Epidermal melanocyte (primary cell): ENCODE data around the gene SNORC.
"Not testable (repeated sequence)": the region's sequence is repeated elsewhere in the genome, so short reads cannot be mapped to it uniquely, and the experiment has no call there.

Source experiments
- DNase-seq: peaks from one replicate; pipeline ENCODE4 v3.0.0; 2011; ENCODE audit warnings: low spot score; ENCODE audit not compliant: insufficient read length

The SNORC gene

DNA sequence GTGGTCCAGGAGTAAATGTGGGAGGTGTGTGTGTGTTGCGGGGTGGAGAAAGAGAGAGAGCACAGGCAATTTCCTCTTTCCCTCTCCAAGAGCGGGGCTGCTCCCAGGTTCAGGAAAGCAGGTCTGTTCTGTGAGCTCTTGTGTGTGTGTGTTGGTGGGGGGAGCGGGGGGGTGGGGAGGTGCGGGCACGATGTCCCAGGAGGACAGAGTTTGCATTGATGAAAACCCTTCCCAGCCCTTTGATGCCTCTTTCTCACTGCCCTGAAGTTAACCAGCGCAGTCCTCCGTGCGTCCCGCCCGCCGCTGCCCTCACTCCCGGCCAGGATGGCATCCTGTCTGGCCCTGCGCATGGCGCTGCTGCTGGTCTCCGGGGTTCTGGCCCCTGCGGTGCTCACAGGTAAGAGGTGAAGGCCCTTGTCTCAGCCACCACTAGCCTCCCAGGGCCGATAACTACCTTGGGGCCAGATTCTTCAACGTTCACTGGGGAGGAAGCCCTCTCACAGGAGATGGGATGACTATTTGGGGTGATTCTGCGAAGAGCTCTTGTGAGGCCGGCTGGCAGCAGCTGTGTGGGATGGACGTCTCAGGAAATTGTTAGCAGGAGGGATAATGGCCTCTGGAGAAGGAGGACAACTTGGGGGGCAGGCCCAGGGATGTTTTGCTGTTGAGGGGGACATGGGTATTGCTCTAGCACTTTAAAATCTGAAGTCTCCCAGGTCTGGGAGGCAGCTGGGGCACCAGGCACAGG is at the start of gene SNORC:
SNORC (plus strand) TSS at position 247 of the 748 bp plus-strand sequence; CDS start at position 325, 78 bp downstream.
- DNase-seq: no peak

DNA sequence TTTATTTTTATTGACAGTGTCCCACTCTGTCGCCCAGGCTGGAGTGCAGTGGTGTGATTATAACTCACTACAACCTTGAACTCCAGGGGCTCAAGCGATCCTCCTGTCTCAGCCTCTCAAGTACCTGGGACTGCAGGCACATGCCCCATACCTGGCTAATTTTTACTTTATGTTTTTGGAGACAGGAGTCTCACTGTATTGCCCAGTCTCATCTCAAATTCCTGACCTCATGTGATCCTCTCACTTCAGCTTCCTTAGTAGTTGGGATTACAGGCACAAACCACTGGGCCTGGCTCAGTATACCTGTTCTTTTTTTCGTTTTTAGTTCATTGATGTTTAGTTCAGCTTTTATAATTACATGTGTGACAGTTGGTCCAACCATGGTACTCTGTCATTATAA is 40.1 kb upstream of the SNORC start:
- DNase-seq: no peak

DNA sequence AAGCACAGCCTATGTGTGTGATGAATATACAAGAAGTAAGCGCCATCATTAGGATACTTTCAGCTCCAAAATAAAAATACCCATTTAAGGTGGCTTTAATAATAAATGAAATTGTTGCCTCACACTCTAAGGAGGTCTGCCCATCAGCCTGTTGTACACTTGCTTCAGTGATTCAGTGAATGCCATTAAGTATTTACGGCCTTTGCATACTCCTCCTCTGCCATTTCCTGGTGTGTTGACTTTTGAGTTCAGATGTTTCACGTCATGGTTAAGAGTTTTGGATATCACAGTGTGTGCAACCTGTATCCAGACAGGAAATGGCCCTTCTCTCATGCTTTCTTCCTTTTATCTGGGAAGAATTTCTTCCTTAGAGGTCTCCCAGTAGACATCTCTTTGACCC is 38.6 kb upstream of the SNORC start:
- no peak for DNase-seq

DNA sequence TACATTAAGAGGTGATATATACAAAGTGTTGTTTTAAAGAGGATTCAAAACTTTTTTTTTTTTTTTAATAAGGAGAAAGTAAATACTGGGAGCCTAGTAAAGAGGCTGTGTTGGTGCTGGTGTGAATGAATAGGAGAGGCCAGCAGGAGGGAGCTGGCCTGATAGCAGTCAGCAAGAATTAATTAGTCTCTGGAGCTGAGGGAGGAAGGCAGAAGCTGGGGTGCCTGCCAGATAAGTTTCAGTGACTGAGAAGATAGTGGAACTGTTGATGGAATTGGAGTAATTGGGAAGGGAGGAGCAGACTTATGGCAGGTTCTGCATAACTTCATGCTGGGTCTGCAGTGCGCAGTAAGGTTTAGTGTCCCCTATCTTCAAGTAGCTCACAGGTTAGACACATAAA is 36.2 kb upstream of the SNORC start:
- DNase-seq: no peak

DNA sequence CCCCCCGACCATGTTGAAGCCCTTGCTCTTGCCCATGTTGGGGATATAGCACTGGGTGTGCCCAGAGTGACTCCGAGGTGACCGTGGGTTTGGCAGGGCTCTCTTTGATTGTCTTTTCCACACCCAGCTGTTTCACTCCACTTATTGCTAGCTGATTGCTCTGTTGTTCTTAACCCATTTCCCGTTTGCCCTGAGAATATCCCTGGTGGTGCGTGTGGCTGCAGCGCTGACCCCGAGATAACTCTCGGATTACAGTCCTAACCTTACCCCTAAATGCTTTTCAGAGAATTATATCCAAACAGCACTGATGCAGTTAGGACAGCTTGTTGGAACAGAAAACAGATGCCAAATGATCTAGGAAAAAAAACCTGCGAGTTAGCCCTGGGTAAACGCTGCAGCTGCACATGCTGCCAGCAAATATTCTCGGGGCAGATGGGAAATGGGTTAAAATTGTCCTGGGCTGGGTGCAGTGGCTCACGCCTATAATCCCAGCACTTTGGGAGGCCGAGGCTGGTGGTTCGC is 34.3 kb upstream of the SNORC start:
- no peak for DNase-seq

DNA sequence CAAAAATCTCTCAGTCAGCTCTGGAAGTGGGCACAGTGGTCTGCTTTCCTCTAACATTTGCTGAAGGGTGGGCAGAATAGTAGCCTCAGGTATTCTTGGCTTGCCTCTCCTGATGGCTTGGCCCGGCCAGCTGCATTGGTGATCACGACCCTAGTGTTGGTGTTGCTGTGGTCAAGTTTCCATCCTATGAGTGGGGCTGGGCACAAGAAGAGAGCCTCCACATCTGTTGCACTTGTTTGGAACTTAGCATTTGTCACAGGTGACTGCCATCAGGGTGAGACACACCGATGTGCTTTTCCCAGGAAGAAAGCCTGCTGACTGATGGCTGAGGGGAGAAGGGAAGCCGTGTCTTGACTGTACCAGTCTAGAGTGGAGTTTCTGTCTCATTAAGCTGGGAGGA is 33.1 kb upstream of the SNORC start:
- no peak for DNase-seq

DNA sequence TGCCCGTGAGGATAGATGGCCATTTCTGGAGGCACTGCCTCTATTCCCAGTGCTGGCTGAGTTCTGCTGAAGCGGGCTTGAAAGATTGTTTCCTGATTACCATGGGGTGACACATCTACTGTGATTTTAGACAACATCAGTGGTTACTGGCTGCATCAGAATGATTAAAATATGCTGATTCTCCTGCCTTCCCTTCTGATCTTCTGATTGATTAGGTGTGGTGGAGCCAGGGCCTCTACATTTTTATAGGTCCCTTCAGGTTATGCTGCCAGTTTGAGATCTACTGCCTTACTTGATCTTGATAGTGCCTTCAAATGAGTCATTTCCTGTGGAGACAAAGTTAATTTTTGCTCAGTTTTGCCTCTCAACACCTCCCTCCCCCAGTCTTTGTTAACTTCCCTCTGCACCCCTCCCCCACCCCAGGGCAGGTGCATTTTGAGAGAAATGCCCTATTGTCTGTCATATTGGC is 31.6 kb upstream of the SNORC start:
- no peak for DNase-seq

DNA sequence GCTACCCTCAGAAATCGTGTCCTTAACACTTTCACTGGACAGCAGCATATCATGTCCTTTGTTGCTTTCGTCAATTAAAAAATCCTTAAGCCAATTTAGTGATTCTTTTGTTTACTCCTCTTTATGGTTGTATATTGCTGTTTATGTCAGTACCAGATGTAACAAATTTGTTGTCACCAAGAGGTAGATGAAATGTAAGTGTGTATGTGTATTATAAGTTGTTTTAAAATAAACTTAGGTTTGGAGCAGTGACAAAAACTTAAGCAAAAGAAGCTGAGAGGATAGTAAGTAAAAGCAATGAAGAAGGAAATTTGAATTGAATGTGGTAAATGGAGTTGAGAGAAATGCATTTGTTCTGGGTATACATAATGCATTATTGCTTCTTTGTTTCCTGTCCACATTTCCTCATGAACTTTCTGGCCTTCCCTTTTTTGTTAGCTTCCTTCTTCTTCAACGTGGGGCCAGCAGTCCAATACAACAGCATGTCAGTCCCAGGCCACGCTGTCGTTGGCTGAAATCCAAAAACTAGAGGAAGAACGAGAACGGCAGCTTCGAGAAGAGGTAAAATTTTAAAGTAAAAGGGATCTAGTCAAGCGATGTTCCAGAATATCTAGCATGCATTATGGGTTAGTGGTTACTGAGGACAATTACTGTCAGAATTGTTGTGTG is 30.5 kb upstream of the SNORC start:
- DNase-seq: no peak

DNA sequence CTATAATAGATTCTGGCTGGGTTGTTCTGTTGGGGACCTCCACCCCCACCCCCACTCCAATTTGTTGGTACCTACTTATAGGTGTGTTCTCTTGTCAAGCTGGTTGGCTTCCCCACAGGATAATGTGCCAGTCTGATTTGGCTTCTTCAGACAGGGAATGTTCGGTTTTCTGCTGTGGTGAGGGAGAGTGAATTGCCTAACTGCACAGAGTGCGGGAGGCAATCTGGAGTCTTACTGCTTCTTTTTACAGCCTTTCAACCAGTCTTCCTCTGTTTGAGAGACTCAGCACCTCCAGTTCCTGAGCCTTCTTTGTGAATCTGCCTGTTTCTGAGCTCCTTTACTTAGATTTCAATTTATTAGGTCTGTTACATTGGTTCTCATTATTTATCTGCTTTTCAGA is 27.4 kb upstream of the SNORC start:
- no peak for DNase-seq

DNA sequence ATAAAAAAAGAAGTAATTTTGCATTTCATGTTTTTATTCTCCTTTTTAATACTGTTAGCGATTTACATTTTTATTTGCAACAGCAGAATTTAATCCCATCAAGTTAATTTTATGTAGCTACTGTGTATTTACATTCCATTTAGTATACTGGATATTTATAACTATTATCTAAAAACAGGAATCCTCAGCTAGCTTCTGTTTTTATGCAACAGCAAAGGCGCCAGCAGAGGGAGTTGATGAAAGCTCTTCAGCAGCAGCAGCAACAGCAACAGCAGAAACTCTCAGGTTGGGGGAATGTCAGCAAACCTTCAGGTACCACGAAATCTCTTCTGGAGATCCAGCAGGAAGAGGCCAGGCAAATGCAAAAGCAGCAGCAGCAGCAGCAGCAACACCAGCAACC is 26.2 kb upstream of the SNORC start:
- DNase-seq: no peak

DNA sequence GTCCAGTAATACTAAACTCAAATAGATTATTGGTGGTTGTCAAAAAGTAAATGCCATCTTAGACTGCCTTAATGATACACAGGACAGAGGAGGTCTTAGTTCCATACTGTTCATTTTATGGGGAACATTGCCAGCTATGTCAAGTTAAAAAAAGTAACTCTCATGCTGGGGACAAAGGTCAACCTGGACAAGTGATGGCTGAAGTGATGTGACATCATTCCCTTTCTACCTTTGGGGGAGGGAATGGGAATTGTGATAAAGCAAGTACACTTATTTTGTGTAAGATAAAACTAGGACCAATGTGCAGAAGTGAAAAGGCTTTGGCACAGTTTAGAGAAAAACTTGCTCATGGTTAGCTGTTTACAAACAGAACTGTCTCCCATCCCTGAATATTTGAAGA is 24.0 kb upstream of the SNORC start:
- no peak for DNase-seq

DNA sequence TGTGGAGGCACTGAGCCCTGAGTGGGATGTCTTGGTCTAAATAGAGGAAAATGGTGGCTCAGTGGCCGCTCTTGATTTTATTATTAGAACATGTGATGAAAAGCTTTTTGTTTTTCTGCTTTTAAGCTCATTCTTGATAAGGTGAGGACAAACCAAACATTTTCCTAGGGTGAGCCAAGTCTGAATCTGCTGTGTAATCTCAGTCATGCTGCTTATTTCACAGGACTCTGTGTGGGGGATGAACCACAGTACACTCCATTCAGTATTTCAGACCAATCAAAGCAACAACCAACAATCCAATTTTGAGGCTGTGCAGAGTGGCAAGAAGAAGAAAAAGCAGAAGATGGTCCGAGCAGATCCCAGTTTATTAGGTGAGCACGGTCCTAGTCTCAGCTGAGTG is 20.0 kb upstream of the SNORC start:
- DNase-seq: no peak

DNA sequence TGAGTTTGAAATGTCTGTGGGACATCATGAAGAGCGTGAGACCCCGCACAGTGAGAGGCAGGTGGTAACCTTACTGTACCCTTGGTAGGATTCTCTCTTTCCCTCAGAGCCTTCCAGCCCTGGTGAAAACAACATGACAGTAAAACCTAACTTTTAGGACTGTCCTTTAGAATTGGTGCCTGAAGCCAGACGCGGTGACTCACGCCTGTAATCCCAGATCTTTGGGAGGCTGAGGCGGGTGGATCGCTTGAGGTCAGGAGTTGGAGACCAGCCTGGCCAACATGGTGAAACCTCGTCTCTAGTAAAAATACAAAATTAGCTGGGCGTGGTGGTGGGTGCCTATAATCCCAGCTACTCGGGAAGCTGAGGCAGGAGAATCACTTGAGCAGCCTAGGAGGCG is 18.0 kb upstream of the SNORC start:
- DNase-seq: not testable (repeated sequence)

DNA sequence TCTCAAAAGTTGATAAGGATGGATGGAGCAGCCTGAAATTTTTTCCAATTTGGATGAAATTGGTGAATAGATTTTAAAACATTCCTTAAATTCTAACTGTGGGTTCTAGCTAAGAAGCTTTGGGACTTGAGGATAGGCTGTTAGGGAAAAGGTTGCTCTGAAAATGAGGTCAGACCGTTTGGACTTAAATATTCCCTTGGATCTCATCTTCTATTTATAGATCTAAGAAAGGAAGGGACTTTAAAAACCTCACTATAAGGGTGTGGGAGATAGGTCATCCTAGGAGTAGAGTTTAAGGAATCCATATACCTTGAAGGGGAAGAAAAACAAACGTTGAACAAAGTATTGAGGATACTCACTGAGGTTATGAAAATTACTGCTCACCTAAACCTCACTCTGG is 17.4 kb upstream of the SNORC start:
- no peak for DNase-seq

DNA sequence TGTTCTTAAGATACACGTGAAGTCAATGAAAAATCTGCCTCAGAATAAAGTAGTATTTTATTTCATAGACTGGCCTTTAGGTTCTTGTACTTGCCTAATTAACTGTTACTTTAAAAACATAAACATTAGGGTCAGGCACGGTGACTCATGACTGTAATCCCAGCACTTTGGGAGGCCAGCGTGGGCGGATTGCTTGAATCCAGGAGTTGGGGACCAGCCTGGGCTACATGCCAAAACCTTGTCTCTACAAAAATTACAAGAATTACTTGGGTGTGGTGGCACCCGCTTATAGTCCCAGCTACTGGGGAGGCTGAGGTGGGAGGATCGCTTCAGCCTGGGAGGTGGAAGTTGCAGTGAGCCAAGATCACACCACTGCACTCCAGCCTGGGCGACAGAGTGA is 16.0 kb upstream of the SNORC start:
- no peak for DNase-seq

DNA sequence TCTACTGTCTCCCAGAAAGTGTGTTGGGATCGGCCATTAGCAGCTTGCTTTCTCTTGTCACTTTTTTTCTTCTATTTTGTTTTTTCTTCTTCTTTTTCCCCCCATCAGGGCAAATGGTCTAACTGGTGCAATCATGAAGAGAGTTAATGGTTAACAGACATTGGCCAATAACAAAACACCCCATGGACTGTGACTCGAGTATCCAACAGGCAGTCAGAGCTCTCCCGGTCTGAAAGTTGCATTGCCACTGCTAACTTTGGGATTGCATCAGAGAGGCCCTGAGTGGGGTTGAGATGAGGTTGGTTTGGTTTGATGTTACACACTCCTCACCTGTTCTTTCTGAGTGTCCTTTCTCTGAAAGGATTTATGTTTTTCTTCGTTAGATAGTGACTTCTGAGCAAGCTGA is 12.9 kb upstream of the SNORC start:
- no peak for DNase-seq

DNA sequence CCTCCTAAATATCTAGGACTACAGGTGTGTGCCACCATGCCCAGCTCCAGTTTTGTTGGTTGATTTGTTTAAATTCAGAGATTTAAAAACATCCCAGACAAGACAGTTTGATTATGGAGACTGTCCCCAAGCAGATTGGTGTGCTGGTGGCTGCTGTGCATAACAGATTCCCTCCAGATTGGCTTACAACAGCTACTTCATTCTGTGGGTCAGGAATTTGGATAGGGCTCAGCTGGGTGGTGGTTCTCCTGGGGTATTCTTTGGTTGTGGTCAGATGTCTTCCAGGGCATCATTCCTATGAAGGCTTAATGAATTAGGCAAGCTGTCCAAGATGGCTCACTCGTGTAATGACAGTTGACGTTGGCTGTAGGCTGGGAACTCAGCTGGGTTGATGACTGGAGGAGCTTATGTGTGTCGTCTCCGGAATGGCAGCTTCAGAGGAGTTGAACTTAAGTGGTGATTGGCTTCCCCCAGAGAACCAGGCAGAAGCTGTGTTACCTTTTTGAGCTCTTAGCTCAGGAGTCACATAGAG is 10.6 kb upstream of the SNORC start:
- no peak for DNase-seq

DNA sequence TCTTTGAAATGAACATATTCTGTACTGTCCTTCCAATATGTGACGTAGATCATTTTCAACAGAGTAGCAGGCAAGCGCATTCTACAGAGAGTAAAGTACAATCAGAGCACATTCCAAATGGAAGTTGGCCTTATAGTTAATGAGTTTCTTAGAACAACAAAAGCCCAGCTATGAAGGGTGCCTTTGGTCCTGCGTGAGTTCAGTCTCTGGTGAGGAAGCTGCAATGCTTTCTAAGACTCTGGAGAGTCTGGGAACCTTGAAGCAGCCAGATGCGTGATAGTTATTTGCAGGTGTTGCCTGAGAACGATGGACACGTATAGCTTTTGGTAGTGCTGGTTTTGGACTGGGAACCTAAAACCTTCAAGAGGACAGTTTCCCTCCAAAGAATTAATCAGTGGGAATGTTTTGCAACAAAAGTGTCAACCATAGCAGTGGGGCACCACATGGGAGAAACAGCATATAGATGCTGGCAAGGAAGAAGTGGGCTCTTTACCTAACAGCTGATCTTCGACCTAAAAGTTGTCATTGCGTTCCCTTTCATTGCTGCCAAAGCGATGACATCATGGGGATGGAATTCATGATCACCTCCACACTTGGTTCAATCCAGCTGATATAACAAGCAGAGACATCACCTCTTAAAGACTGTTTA is 9.3 kb upstream of the SNORC start:
- no peak for DNase-seq

DNA sequence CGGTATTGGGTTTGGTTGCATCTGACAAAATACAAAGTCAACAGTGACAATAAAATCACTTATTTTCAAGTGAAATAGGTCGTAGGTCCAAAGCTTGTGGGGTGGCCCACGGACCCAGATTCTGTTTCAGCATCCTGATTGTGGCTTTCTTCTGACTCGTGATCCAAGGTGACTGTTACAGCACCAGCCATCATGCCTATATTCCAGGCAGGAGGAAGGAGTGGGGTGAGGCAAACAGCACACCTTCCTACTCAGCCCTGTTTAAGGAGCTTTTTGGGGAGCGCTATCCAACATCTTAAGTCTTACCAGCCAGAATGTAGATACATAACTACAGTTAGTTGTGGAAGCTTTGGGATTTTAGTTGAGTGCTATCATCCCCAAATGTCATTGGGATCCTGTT is 8.7 kb upstream of the SNORC start:
- DNase-seq: no peak

DNA sequence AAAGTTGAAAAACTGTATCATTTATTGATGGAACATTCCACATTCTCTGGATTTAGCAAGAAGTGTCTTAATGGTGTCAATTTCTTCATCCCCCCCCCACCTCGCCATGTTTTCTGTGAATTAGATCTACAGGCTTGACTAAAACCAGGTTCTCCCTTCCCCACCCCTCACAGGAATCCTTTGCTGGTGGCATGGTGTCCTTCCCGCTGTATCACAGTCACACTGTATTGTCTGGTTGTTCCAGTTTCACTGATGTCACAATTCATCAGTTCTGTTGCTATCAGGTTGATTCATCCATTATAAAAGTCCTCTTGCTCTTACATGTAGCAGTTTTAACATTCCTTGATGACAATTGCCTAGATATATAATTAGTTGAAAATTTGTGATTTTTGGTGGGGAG is 6.1 kb upstream of the SNORC start:
- DNase-seq: no peak

DNA sequence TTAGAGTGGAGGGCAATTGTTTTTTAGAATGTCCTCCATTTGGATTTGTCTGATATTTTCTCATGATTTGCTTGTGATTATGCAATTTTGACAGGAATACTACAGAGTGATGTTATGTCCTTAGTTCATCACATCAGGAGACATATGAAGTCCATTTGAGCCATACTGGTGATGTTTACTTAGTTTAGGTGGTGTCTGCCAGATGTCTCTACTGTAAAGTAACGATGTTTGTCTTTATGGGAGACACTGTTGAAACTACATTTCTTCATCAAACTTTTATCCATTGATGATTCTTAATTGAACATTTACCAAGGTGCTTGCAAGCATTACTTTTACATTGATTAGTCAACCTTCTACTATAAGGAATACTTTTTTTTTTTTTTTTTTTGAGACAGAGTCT is 4.9 kb upstream of the SNORC start:
- no peak for DNase-seq

DNA sequence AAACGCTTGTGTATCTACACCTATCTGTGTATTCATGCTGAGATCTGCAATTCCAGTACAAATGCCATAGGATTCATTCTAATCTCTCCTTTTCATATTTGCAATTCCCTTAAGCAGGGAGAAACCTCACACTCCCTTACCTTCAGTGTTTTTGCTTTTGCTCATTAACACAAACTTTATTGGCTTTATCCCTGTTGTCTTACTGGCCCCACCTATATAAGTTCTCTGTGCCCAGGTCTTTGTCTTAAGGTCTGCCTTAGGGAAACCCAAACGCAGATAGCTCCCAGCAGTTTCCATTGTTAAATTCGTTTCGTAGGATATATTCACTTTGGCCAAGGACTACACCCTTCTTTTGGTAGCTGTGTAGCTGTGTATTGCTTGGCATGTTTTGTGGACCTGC is 4.0 kb upstream of the SNORC start:
- no peak for DNase-seq
